Hematopoietic multipotent progenitor cell treated with erythropoietin and hydrocortisone succinate and interleukin-3 and kit ligand, for 6 days (in vitro differentiated cells): ENCODE measurements around the gene ALG8.
A peak's percentile ranks its signal among the peaks of the same experiment; 100 is the strongest.
"Not testable (repeated sequence)": the region's sequence is repeated elsewhere in the genome, so short reads cannot be mapped to it uniquely, and the experiment has no call there.

ENCODE experiments used
- DNase-seq: peaks from one replicate; pipeline ENCODE4 v3.0.0-alpha.2; 2015

Gene ALG8

DNA sequence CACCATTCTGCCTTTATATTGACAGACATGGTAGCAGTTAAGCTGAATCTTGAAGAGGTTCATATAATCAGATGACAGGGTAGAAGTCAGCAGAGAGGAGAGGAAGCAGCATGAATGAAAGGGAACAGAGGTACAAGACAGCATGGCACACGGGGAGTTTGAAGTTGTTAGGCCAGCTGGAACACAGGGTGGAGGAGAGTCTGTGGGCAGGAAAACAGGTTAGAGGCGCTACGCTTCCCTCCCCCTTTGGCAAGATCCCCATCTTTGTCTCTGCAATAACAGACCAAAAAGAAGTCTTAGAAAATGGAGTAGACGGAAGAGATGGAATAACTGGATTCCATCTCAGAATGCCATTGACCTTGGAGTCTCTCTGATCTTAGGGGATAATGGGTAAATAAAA lies 39.8 kb downstream of the ALG8 start:
- no peak for DNase-seq

DNA sequence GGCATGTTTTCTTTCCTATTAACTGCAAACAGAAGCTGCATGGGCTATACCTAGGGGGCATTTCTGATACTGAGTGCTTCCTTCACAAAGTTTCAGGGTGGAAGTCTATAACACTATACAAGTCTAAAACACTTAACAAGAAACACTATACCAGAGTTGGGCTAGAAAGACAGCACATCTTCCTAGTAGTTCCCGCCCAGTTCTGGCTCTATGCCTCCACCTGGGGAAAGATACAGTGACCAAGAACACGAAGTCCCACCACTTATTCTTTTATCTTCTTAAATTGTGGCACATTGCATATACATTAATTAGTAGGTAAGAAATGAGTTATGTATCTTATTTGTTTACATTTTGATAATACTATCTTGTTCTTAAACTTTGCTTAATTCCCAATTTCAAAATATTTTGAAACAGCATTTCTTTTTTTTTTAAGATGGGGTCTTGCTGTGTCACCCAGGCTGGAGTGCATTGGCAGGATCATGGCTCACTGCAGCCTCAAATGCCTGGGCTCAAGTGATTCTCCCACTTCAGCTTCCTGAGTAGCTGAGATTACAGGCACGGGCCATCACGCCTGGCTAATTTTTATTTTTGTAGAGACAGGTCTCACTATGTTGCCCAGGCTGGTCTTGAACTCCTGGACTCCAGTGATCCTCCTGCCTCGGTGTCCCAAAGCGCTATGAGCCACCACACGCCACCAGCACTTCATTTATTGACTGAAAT lies 41.6 kb downstream of the ALG8 start:
- no peak for DNase-seq

DNA sequence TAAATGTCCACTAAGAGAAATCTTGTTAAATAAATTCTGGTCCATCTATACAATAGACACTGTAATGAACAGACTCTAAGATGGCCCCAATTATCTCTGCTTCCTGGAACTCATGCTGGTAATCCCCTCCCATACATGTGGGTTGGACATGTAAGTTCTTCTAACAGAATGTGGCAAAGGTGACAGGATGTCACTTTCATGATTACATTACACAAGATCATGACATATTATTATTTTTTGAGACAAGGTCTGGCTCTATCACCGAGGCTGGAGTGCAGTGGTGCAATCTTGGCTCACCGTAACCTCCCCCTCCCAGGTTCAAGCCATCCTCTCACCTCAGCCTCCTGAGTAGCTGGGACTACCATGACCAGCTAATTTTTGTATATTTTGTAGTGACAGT lies 45.2 kb downstream of the ALG8 start:
- DNase-seq: peak; percentile 29

DNA sequence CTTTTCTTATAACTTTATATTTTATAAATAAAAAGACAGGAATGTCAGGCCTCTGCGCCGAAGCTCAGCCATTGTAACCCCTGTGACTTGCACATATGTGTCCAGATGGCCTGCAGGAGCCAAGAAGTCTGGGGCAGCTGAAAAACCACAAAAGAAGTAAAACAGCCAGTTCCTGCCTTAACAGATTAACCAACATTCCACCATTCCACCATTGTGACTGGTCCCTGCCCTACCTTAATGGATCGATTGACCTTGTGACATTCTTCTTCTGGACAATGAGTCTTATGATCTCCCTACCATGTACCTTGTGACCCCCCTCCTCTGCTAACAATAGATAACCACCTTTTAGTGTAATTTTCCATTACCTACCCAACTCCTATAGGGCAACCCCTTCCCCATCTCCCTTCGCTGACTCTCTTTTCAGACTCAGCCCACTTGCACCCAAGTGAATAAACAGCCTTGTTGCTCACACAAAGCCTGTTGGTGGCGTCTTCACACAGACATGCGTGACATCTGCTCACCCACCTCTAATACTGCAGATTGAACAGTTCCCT lies 52.8 kb downstream of the ALG8 start:
- DNase-seq: not testable (repeated sequence)

DNA sequence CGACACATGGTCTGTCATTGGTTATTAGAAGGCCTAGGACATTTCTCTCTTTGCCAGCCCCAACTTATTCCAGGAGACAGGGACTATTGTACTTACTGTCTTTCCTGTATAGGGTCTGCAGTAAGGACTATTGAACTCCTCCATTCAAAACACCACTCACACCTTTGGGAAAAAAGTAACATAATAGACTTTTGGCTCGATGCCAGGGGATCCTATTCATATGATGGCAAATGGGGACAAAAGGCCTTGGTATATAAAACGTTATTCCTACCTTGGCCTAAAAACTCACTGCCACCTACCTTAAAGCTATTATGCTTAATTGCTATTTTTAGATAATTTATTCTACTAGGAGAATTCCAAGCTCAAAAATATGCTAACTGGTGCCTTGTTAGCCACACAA lies 53.5 kb downstream of the ALG8 start:
- DNase-seq: no peak

DNA sequence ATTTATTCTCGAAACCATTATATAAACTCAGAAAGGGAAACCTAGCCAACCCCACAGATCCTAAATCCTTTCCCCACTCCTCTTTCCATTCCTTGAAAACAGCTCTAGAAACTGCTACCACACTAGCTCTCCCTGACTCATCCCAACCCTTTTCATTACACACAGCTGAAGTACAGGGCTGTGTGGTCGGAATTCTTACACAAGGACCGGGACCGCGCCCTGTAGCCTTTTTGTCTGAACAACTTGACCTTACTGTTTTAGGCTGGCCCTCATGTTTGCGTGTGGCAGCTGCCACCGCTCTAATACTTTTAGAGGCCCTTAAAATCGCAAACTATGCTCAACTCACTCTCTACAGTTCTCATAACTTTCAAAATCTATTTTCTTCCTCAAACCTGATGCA lies 54.9 kb downstream of the ALG8 start:
- DNase-seq: not testable (repeated sequence)

DNA sequence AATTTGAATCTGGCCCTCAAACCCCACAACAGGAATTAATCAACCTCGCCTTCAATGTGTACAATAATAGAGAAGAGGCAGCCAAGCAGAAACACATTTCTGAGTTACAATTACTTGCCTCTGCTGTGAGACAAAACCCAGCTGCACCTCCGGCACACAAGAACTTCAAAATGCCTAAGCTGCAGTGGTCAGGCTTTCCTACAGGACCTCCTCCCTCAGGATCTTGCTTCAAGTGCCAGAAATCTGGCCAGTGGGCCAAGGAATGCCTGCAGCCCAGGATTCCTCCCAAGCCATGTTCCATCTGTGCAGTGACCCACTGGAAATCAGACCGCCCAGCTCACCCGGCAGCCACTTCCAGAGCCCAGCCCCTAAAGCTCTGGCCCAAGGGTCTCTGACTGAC lies 56.4 kb downstream of the ALG8 start:
- no peak for DNase-seq

DNA sequence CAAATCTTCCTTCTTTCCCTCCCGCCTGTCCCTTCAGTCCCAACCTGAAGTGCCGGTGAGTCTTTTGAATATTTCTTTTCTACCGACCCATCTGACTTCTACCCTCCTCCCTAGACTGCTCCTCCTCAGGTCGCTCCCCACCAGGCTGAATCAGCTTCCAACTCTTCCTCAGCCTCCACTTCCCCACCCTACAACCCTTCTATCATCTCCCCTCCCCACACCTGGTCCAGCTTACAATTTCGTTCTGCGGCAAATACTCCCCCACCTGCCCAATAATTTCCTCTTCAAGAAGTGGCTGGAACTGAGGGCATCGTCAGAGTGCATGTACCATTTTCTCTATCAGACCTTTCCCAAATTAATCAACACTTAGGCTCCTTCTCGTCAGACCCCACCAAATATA lies 57.3 kb downstream of the ALG8 start:
- DNase-seq: no peak

DNA sequence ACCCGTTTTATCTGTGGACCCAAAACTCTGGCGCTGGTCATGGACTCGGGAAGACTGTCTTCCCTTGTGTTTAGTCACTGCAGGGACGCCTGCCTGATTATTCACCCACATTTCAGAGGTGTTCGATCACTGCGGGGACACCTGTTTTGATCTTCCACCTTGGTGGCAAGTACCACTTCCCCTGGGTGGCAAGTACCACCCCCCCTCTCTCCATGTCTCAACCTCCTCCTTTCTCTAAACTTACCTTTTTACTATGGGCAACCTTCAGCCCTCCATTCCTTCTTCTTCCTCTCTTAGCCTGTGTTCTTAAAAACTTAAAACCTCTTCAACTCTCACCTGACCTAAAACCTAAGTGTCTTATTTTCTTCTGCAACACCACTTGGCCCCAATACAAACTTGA lies 57.8 kb downstream of the ALG8 start:
- DNase-seq: no peak

DNA sequence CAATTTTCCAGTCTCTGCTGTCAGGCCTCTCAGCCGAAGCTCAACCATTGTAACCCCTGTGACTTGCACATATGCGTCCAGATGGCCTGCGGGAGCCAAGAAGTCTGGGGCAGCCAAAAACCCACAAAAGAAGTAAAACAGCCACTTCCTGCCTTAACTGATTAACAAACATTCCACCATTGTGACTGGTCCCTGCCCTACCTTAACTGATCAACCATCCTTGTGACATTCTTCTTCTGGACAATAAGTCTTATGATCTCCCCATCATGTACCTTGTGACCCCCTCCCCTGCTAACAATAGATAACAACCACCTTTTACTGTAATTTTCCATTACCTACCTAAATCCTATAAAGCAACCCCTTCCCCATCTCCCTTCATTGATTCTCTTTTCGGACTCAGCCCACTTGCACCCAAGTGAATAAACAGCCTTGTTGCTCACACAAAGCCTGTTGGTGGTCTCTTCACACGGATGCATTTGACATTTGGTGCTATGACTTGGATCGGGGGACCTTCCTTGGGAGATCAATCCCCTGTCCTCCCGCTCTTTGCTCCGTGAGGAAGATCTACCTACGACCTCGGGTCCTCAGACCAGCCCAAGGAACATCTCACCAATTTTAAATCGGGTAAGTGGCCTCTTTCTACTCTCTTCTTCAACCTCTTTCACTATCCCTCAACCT lies 58.5 kb downstream of the ALG8 start:
- DNase-seq: peak; percentile 84

DNA sequence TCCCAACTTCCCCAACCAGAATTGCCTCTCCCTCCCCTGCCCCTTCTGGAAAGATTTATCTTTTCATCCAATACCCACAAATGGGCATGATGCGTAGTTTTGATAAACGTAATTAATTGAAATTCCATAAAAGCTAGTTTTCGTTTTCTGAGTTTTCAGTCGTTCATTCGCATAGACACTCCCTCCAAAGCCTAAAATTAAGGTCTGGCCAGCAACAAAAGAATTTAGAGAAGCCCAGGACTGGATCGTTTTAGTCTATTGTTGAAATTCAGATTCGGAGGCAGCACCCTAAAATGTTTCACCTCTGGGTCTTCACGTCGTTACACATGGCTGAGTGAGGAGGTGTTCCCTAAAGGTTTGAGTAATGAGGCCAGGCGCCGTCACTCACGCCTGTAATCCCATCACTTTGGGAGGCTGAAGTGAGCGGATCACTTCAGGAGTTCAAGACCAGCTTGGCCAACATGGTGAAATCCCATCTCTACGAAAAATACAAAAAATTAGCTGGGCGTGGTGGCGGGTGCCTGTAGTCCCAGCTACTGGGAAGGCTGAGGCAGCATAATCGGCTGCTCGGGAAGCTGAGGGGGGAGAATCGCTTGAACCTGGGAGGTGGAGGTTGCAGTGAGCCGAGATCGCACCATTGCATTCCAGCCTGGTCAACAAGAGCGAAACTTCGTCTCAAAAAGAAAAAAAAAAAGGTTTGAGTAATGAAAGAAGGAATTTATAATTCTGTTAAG lies 59.2 kb downstream of the ALG8 start:
- no peak for DNase-seq

DNA sequence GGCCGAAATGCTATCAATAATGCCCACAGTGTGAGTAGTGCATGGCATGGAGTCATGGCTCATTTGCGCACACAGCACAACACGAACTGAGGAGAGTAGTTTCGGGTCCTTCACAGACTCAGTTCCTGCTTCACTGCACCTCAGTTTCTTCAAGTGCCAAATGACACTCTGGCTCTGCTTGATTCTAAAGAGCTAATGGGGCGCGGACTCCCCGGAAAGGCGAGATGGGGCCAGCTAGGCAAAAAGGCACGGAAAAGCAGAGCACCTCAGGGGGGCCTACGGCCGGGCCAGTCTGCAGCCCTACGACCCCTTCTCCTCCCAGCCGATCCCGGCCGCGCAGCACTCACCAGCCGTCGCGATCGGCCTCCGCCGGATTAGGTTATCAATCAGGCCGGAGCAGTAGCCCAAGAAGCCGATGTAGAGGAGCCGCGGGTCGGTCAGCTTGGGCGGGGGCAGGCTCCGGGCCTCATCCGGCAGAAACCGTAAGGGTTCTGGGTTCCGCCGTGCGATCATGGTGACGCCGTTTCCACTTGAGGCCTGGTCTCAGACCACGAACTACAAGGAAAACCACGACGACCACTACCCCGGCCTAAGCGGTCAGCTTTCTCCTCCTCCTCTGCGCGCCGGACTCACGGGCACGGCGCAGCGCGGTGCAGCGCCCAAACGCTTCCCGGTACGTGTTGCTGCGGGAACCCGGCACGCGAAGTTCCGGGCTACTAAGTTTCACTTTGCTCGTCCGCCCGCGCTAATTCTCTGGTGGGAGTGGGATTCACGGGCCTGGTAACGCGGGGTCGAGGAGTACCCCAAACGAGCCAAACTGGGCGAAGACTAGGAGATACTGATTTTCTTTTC lies 60.0 kb downstream of the ALG8 start, which contains the start of gene NDUFC2:
NDUFC2 (minus strand) TSS at position 631 of the 852 bp plus-strand sequence; CDS start at position 513, 118 bp downstream.
- DNase-seq: peak; percentile 86

DNA sequence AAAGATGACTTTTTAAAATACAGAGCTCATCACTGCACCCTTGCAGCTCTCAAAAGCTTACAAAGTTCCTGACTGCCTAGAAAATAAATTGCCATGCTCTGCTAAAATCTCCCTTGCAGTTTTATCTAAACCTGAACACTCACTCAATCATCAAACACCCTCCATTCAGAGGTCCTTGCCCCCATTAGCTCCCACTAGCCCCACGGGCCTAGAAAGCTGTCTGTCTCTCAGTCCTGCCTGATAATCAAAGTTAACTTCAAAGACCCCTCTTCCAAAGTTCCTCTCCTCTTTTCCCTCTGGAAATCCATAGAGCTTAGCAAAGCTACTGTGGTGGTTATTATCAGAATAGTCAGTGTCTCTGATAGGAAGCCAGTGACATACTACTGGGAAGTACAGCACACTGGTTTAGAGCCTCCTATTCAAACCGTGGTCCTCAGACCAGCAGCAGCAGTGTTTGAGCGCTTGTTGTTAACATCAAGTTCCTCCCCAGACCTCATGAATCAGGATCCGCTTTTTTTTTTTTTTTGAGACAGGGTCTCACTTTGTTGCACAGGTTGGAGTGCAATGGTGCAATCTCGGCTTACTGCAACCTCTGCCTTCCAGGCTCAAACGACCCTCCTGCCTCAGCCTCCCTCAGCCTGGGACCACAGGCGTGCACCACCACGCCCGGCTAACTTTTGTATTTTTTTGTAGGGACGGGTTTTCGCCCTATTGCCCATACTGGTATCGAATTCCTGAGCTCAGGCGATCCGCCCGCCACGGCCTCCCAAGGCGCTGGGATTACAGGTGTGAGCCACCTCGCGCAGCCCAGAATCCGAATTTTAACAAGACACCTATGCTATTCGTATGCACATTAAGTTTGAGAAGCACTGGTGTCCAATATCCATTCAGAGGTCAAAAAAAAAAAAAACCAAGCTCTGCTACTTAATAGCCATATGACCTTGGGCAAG lies 60.9 kb downstream of the ALG8 start:
- peak; percentile 49 for DNase-seq

DNA sequence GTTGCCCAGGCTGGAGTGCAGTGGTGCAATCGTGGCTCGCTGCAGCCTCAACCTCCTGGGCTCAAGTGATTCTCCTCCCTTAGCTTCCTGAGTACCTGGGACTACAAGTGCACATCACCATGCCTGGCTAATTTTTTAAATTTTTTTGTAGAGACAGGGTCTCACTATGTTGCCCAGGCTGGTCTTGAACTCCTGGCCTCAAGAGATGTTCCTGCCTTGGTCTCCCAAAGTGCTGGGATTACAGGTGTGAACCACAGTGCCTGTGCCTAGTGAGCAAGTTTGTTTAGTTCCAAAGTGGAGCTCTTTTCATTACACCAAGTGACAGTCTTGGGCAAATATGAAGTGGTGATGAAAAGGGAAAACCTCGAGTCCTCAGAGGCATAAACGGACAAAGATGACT lies 61.8 kb downstream of the ALG8 start:
- not testable (repeated sequence) for DNase-seq

DNA sequence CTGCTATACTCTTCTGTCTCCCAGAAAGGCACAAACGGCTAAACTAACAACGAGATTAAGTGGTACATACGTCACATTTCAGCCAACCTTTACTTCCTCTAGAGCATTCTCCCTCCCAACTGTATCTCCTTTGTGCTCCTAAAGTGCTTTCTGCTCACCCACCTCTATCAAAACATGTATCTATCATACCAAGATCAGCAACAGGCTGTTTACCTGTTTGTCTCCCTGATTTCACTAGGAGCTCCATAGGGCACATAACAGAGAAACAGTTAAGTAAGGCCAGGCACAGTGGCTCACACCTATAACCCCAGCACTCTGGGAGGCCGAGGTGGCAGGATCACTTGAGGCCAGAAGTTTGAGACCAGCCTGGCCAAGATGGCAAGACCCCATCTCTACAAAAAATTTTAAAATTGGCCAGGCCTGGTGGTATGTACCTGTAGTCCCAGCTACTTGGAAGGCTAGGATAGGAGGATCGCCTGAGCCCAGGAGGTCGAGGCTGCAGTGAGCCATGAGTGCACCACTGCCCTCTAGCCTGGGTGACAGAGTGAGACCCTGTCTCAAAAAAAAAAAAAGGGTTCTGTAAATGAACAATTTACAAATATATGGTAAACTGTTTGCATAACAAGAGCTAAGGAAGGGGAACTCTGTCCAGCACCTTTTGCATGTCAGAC lies 62.6 kb downstream of the ALG8 start:
- no peak for DNase-seq

DNA sequence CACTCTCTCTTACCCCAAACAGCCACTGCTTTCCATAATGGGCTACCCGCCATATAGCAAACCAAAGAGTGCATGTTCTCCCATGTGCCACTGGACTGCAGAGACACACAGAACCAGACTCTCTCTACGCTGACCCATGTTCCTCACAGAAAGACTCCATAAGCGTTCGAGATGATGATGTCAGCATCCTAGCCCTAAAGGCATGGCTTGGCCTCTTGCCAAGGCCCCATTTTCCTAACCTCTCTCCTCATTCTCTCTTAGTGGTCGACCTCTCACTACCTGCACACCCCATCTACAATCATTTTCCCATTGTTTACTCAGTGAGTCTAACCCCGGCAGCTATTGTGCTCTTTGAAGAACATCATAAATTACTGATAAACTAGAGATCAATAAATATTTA lies 64.7 kb downstream of the ALG8 start:
- no peak for DNase-seq

DNA sequence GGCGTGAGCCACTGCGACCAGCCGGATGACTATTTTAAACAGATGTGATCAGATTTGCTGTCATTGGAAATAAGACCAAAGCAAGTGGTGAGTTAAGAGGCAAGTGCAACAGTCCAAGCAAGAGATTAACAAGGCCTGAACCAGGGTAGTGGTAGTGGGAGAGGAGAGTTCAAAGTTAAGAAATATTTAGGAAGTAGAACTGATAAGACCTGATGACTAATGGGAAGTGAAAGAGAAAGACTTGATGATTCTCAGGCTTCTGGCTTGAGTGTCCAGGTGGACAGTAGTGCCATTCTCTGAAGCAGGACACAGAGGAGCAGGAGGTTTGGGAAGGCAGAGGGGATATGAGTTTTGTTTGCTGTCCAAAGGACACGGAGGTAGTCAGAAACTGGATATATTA lies 67.0 kb downstream of the ALG8 start:
- no peak for DNase-seq

DNA sequence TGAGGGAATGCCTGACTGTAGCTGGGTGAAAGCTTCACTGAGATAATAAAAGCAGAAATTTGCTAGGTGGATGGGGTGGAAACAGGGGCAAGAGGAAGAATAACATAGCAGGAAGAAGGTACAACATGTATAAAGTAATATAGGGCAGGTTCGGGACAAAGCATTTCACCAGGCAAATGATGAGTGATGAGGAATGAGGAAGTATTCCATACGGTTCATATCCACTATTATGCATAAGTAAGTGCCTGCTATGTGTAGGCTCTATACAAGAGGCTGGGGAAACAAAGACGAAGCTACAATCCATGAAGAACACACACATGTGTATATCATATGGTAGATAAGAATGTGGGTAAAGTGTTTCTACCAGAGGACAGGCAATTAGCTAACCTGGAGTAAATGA lies 67.7 kb downstream of the ALG8 start:
- no peak for DNase-seq

DNA sequence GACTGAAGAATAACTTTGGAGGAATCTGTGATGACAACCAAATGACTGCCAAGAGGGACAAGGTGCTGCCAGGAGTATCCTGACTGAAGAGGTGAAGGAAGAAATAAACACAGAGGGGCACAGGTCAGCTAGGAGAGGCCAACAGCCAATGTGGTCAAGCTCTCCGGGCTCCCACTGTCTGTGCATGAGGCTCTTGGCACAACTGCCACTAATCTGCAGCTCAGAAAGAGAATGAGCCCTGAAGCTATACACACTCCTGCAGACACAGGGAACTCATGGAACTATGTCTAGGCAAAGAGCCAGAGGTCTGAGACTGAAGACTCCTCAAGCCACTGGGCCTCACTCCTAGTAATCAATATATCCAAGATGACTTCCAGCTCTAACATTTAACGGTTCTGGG lies 68.8 kb downstream of the ALG8 start:
- no peak for DNase-seq

DNA sequence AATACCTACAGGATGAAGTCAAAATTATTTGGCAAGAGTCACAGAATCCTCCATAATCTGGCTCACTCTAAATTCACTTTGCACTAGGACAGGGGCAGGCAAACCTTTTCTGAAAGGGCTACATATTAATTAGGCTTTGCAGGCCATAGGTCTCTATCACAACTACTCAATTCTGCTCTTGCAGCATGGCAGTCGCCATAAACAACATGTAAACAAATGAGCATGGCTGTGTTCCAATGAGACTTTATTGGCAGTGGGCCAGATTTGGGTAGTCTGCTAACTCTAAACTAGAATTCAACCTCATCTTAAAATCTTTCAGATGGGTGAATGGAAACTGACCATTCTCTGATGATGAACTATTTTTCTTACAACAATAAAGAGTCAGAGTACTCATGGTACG lies 70.0 kb downstream of the ALG8 start:
- peak; percentile 49 for DNase-seq

DNA sequence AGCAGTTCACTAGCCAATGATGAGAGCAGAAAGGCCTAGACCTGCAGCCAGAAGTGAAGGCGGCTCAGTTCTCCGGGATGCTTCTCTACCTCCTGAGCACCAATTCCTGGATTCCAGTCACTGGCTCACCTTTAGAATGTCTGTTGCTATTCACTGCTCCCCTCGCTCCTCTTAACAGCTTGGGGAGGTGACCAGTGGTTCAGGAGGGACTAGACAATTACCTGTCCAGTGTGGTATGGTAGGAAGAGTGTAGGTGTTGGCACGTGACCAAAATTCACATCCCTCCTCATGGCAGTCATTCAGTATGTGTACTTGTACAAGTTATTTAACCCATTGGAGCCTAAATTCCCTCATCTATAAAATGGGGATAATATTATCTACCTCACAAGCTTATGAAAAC lies 71.7 kb downstream of the ALG8 start:
- DNase-seq: no peak
